Activated T-helper 17 cell treated with anti-CD3 and anti-CD28 coated beads, Interleukin-2, amount 50 U/mL, for 72 hours (primary cell): Measurements from ENCODE around the gene AOX1. TPM values are rescaled to one million over a fixed set of nuclear protein-coding genes. Genes with fewer than 3 reads are reported as not detected.
"Not testable (repeated sequence)": the region's sequence is repeated elsewhere in the genome, so short reads cannot be mapped to it uniquely, and the experiment has no call there.

Source experiments
- ATAC-seq: fragments of 150-1000 bp; cut with Tn5 transposase; replicated peaks from 2 replicates; pipeline ENCODE4 v1.10.0; 2021; ENCODE audit warnings: mild to moderate bottlenecking, moderate library complexity
- H3K27ac Mint-ChIP-seq: one replicate; pipeline ENCODE4 v1.8.0; 2022; ENCODE audit warnings: mixed read lengths
- H3K27me3 Mint-ChIP-seq: one replicate; pipeline ENCODE4 v1.8.0; 2022; ENCODE audit warnings: mixed read lengths
- H3K36me3 Mint-ChIP-seq: one replicate; pipeline ENCODE4 v1.8.0; 2022; ENCODE audit warnings: low read depth, mild to moderate bottlenecking, mixed read lengths
- H3K4me1 Mint-ChIP-seq: one replicate; pipeline ENCODE4 v1.8.0; 2022; ENCODE audit warnings: mixed read lengths
- H3K4me3 Mint-ChIP-seq: one replicate; pipeline ENCODE4 v1.8.0; 2022; ENCODE audit warnings: mild to moderate bottlenecking, mixed read lengths
- H3K9me3 Mint-ChIP-seq: one replicate; pipeline ENCODE4 v1.8.0; 2022; ENCODE audit warnings: mixed read lengths
- total RNA-seq, 2 donors: library from RNA; stranded (reverse); gene quantifications; one replicate each; pipeline ENCODE4 v1.2.3, GENCODE V29; 2022

Gene AOX1
- total RNA-seq, 2 donors from 2014 or later = 0.04 to 0.95 TPM

DNA sequence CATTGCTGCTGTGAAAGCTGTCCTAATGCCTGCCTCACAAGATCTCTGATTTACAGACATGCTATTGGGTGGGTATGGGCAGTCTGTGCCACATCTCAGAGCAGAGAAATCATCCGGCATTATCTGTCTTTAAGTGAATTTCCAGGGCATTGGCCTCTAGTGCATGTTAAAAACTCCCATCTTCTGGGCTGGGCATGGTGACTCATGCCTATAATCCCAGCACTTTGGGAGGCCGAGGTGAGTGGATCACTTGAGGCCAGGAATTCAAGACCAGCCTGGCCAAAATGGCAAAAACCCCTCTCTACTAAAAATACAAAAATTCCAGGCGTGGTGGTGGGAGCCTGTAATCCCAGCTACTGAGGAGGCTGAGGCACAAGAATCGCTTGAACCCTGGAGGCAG is 42.6 kb downstream of the AOX1 start:
- ATAC-seq, H3K36me3 Mint-ChIP-seq, H3K9me3 Mint-ChIP-seq, H3K4me3 Mint-ChIP-seq, H3K27ac Mint-ChIP-seq, H3K4me1 Mint-ChIP-seq: not testable (repeated sequence)
- peaks cover 16% of the 10 kb centered on the region for H3K27me3 Mint-ChIP-seq

DNA sequence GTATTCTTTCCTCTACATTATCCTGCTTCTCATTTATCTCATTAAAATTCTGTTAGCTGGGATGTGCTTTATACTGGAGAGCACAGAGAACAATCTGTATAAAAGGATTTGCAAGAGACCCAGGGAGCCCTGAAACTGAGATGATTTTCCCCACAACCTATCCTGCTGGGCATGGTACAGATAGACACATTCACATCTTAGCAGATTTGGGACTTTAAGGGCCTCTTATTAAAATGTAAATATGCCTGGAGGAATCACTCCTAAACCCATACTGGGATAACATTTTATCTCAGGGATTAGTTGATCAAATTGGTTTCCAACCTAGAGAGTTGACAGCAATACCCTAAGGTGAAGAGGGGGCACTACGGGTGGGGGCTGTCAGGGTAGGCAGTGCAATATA is 45.5 kb downstream of the AOX1 start:
- Mint-ChIP-seq H3K4me1 (no peaks in the 10 kb centered on the region), H3K27ac (no peak overlapping the region), H3K9me3 (no peaks in the 10 kb centered on the region), H3K36me3 (no peaks in the 10 kb centered on the region), H3K27me3 (peaks cover 13% of the 10 kb centered on the region), H3K4me3 (no peak overlapping the region)
- no peak for ATAC-seq

GRCh38 chr2:200634231-200634964 is 48.6 kb downstream of the AOX1 start:
- H3K4me3 Mint-ChIP-seq = no peak overlapping the region
- no peaks in the 10 kb centered on the region for H3K4me1 Mint-ChIP-seq
- H3K27ac Mint-ChIP-seq = no peak overlapping the region
- H3K36me3 Mint-ChIP-seq = no peaks in the 10 kb centered on the region
- peaks cover 13% of the 10 kb centered on the region for H3K27me3 Mint-ChIP-seq
- H3K9me3 Mint-ChIP-seq = no peaks in the 10 kb centered on the region
- no peak for ATAC-seq

DNA sequence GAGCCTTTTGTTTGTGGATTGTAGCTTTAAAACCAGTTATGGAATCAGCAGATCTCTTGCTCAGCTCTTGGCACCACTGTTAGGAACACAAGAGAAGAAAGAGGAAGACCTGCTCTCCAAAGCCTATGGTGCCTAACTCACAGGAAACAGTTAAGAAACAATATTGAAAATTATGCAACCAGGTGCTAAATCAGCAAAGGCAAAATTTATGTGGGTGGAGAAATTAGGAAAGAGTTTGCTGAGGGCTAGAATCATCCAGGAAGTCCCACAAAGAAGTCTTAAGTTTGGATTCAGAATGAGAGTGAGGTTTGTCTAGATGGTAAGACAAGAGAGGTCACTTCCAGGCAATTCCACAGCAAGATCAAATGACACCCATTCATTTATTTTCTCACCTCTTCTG is 49.4 kb downstream of the AOX1 start:
- H3K27ac Mint-ChIP-seq = no peak overlapping the region
- H3K27me3 Mint-ChIP-seq = peaks cover 17% of the 10 kb centered on the region
- ATAC-seq = no peak
- no peak overlapping the region for H3K4me3 Mint-ChIP-seq
- H3K9me3 Mint-ChIP-seq = no peaks in the 10 kb centered on the region
- H3K4me1 Mint-ChIP-seq = no peaks in the 10 kb centered on the region
- no peaks in the 10 kb centered on the region for H3K36me3 Mint-ChIP-seq

- H3K4me3 Mint-ChIP-seq = no peak overlapping the region
- H3K27me3 Mint-ChIP-seq = peaks cover 17% of the 10 kb centered on the region
- H3K4me1 Mint-ChIP-seq = no peaks in the 10 kb centered on the region
- H3K27ac Mint-ChIP-seq = no peak overlapping the region
- no peaks in the 10 kb centered on the region for H3K36me3 Mint-ChIP-seq
- no peak for ATAC-seq
- H3K9me3 Mint-ChIP-seq = no peaks in the 10 kb centered on the region
Measured at GRCh38 chr2:200637901-200638300, 52.1 kb downstream of the AOX1 start.

DNA sequence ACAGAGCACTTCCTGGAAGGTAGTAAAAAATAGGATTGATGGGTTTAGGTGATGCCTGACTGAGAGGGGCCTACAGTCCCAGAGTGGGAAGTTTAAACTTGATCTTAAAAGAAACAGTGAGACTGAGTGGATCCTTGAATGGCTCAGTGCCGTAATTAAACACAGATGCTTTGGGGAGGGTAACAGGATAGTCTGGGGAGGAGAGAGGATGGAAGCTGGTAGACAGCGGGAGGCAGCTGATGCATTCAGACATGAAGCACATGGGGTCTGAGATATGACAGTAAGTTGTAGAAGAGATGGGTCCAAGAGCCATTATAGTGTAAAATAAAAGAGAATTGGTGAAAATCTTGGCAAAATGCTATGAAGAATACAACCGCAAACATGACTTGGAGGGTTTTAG is 54.4 kb downstream of the AOX1 start:
- Mint-ChIP-seq H3K9me3 (no peaks in the 10 kb centered on the region), H3K27ac (no peak overlapping the region), H3K4me3 (no peak overlapping the region), H3K27me3 (peaks cover 12% of the 10 kb centered on the region), H3K4me1 (no peaks in the 10 kb centered on the region), H3K36me3 (no peaks in the 10 kb centered on the region)
- no peak for ATAC-seq

- no peaks in the 10 kb centered on the region for H3K36me3 Mint-ChIP-seq
- H3K27ac Mint-ChIP-seq = no peak overlapping the region
- H3K4me1 Mint-ChIP-seq = no peaks in the 10 kb centered on the region
- no peaks in the 10 kb centered on the region for H3K9me3 Mint-ChIP-seq
- peaks cover 12% of the 10 kb centered on the region for H3K27me3 Mint-ChIP-seq
- no peak for ATAC-seq
- H3K4me3 Mint-ChIP-seq = no peak overlapping the region
Measured at GRCh38 chr2:200640901-200641300, 55.1 kb downstream of the AOX1 start.

DNA sequence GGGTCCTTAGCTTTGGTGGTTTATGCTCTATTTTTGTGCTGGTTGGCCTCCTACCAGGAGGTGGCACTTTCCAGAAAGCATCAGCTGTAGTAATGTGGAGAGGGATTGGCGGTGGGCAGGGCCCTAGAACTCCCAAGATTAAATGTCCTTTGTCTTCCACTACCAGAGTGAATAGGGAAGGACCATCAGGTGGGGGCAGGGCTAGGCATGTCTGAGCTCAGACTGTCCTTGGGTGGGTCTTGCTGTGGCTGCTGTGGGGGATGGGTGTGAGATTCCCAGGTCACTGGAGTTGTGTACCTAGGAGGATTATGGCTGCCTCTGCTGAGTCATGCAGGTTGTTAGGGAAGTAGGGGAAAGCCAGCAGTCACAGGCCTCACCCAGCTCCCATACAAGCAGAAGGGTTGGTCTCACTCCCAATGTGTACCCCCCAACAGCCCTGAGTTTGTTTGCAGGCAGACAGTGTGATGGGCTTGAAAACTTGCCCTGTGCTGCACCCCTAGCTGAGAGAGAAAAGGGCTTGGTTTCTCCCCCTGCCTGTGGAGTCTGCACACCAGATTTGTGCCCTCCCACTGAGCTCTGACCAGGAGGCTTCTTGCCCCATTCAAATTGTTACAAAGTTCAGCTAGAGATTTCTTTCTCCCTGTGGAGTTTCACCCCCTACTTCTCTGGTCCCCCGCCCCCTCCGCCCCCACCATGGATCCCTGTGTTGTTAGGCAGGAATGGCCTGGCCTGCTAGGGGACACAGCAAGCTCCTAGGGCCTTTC is 62.9 kb downstream of the AOX1 start:
- H3K27me3 Mint-ChIP-seq, H3K27ac Mint-ChIP-seq, H3K9me3 Mint-ChIP-seq: not testable (repeated sequence)

DNA sequence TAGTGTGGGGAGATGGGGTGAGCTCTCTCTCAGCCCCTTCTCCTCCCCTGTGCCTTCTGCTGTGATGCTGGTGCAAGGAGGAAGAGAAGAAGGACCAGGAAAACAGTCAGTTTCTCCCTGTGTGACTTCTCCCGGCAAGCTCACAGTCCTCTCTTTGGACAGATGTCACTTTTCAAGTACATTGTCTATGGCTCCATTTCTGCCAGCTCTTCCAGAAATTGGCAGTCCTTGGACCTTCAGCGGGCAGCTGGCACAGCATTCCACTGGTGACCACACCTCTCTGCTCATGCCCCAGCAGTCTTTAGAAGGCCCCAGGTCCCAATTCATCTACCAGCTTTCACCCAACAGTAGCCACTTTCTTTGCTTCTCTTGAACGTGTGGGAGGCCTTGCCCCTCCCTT is 63.9 kb downstream of the AOX1 start:
- no peaks in the 10 kb centered on the region for H3K36me3 Mint-ChIP-seq
- H3K4me3 Mint-ChIP-seq = no peak overlapping the region
- peaks cover 9% of the 10 kb centered on the region for H3K27me3 Mint-ChIP-seq
- ATAC-seq = no peak
- H3K27ac Mint-ChIP-seq = no peak overlapping the region
- peaks cover 3% of the 10 kb centered on the region for H3K9me3 Mint-ChIP-seq
- H3K4me1 Mint-ChIP-seq = no peaks in the 10 kb centered on the region

More for the DNA sequence above, 62.9 kb downstream of the AOX1 start:
- not testable (repeated sequence) for ATAC-seq, H3K36me3 Mint-ChIP-seq, H3K4me3 Mint-ChIP-seq, H3K4me1 Mint-ChIP-seq

DNA sequence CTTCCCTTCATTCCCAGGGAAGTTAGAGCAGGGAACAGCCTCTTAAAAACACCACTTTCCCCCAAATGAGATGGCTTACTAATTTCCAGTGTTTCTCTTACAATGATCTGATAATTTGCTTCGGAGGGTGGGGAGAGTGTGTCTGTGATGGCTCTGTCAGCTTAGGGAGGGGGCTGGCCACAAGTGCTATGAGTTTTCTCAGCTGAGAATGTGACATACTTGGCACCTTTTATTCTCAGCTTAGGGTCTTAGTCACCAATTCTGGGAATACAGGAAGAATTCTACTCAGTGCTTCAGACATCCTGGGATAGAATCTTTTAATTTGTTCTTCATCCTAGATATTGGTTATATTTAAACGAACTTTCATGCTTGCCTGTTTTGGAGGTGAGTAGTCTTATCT is 64.4 kb downstream of the AOX1 start:
- Mint-ChIP-seq H3K4me1 (no peaks in the 10 kb centered on the region), H3K9me3 (peaks cover 3% of the 10 kb centered on the region), H3K27me3 (peaks cover 9% of the 10 kb centered on the region), H3K27ac (no peak overlapping the region), H3K36me3 (no peaks in the 10 kb centered on the region), H3K4me3 (no peak overlapping the region)
- no peak for ATAC-seq

DNA sequence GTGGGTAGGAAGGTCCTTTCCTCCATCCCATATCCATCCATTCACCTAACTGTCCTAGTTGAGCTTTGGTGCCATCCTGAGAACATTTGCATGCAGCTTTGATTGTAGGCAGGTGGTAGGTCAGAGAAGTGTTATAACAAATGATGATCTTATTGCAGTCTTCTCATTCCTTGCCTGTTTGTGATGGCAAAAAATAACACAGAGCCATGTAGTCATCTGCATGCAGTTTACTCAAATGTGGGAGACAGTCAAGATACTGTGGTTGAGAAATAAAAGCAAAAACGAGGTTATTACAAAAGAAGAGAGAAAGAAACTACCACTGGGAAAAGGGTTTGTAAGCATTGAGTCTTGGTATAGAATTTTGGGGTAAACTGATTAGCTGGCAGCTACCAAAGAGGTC is 66.3 kb downstream of the AOX1 start:
- Mint-ChIP-seq H3K27me3 (peaks cover 12% of the 10 kb centered on the region), H3K27ac (no peak overlapping the region), H3K36me3 (no peaks in the 10 kb centered on the region), H3K9me3 (no peaks in the 10 kb centered on the region), H3K4me1 (no peaks in the 10 kb centered on the region), H3K4me3 (no peak overlapping the region)
- ATAC-seq = no peak

DNA sequence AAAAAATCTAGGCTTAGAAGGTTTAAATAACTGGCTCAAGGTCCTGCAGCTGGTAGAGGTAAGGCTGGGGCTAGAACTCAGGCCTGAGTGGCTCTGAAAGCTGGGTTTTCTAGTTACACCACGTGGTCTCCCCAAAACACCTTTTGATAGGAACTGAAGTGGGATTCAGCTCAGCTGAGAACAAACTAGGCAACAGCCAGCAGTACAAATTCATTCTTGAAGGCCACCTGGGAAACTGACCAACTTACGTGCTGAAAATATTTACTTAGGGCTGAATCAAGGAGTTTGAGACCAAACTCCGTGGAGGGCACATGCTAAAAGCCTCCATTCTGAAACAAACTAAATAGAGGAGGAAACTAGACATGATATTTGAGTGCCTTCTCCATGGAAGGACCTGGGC is 67.2 kb downstream of the AOX1 start:
- no peaks in the 10 kb centered on the region for H3K4me1 Mint-ChIP-seq
- no peak for ATAC-seq
- no peak overlapping the region for H3K4me3 Mint-ChIP-seq
- H3K9me3 Mint-ChIP-seq = no peaks in the 10 kb centered on the region
- H3K27ac Mint-ChIP-seq = no peak overlapping the region
- H3K27me3 Mint-ChIP-seq = peaks cover 12% of the 10 kb centered on the region
- no peaks in the 10 kb centered on the region for H3K36me3 Mint-ChIP-seq

- Mint-ChIP-seq H3K9me3 (no peaks in the 10 kb centered on the region), H3K27me3 (peaks cover 21% of the 10 kb centered on the region), H3K4me1 (no peaks in the 10 kb centered on the region), H3K27ac (no peak overlapping the region), H3K36me3 (no peaks in the 10 kb centered on the region), H3K4me3 (no peak overlapping the region)
- no peak for ATAC-seq
Measured at GRCh38 chr2:200654823-200655222, 69.0 kb downstream of the AOX1 start.

GRCh38 chr2:200655918-200656580 is 70.2 kb downstream of the AOX1 start:
- Mint-ChIP-seq H3K9me3 (no peaks in the 10 kb centered on the region), H3K4me3 (no peak overlapping the region), H3K27me3 (peaks cover 13% of the 10 kb centered on the region), H3K36me3 (no peaks in the 10 kb centered on the region), H3K27ac (no peak overlapping the region), H3K4me1 (no peaks in the 10 kb centered on the region)
- ATAC-seq = no peak
